HepG2 (cell line): ENCODE results near the gene SOS2. TPM values are rescaled to one million over a fixed set of nuclear protein-coding genes. Genes with fewer than 3 reads are reported as not detected.

ENCODE experiments used
- ATAC-seq: fragments of 200-7000 bp; cut with Tn5 transposase; 3 replicates; pipeline ENCODE4 v1.9.1; 2020; ENCODE audit warnings: mild to moderate bottlenecking, moderate library complexity
- BruUV-seq: library from RNA; stranded (reverse); fragments of 400-500 nt; replicated peaks from 2 replicates; lab custom pipeline; 2021; lab: Mats Ljungman, UMichigan
- CTCF ChIA-PET: fragments of 300-600 bp; formaldehyde crosslinking; extraction: SDS; loops from one replicate; lab custom pipeline; 2021; ENCODE audit warnings: low total read pairs, inconsistent platforms, low intra/inter-chr PET ratio; lab: Yijun Ruan, JAX
- POLR2A ChIA-PET: fragments of 350-600 bp; sonication (Branson Sonifier 250); formaldehyde crosslinking; loops from one replicate; lab custom pipeline; 2020; ENCODE audit warnings: antibody characterized with exemption, inconsistent platforms; lab: Yijun Ruan, JAX
- DNase-seq: peaks from one replicate; pipeline ENCODE4 v3.0.0-alpha.2; 2015; ENCODE audit warnings: low spot score
- FAIRE-seq: peaks from 3 replicates; lab custom pipeline; 2011; peaks lifted over from hg19 to GRCh38; lab: Jason Lieb, UNC
- H2AFZ ChIP-seq: one replicate; pipeline ENCODE4 v1.6.1; 2011; ENCODE audit warnings: low read length, inconsistent platforms
- H3K27ac ChIP-seq: fragments of 300-600 bp; 3 replicates; pipeline ENCODE4 v1.8.0; 2011; ENCODE audit warnings: mixed run types, mild to moderate bottlenecking, mixed read lengths, low read length, inconsistent platforms; ENCODE audit not compliant: insufficient read depth; ENCODE audit errors: extremely low read length
- H3K27me3 ChIP-seq, 2 experiments: fragments of 200-600 bp in 1 of 2; 2 replicates in 1 of 2; 3 replicates in 1 of 2; pipeline versions ENCODE4 v1.6.0 to v1.8.0; 2011; ENCODE audit warnings: low read length in 2 of 2, mild to moderate bottlenecking in 2 of 2, moderate library complexity in 2 of 2, inconsistent platforms in 1 of 2; ENCODE audit not compliant: insufficient read depth in 2 of 2, control insufficient read depth in 1 of 2
- H3K36me3 ChIP-seq, 2 experiments: fragments of 200-600 bp in 1 of 2; replicated peaks in 1 of 2; 2 replicates in 1 of 2; 3 replicates in 1 of 2; pipeline versions ENCODE4 v1.5.1 to v1.8.0; 2011; ENCODE audit warnings: low read length in 2 of 2, inconsistent platforms in 1 of 2; ENCODE audit not compliant: insufficient read depth in 2 of 2, control insufficient read depth in 1 of 2
- H3K4me1 ChIP-seq: 2 replicates; pipeline ENCODE4 v1.5.1; 2012; ENCODE audit warnings: low read length, inconsistent platforms; ENCODE audit not compliant: insufficient read depth
- H3K4me2 ChIP-seq: 2 replicates; pipeline ENCODE4 v1.6.0; 2011; ENCODE audit warnings: low read depth, low read length, inconsistent platforms
- H3K4me3 ChIP-seq, 3 experiments: fragments of 200-600 bp in 1 of 3; sonication (generic), shearing (Covaris generic) in 1 of 3; replicated peaks in 1 of 3; 2 replicates each; pipeline ENCODE4 v1.5.1; 2011 to 2016; ENCODE audit warnings: low read length in 3 of 3, inconsistent platforms in 2 of 3, low read depth in 2 of 3, mild to moderate bottlenecking in 2 of 3, control low read depth in 1 of 3, mixed read lengths in 1 of 3; ENCODE audit not compliant: insufficient read depth in 1 of 3
- H3K79me2 ChIP-seq: one replicate; pipeline ENCODE4 v1.6.1; 2011; ENCODE audit warnings: low read length, inconsistent platforms; ENCODE audit not compliant: insufficient read depth
- H3K9ac ChIP-seq: 2 replicates; pipeline ENCODE4 v1.6.0; 2011; ENCODE audit warnings: mild to moderate bottlenecking, low read depth, low read length, inconsistent platforms; ENCODE audit not compliant: insufficient read depth
- H3K9me3 ChIP-seq: 2 replicates; pipeline ENCODE4 v1.5.1; 2012; ENCODE audit warnings: mild to moderate bottlenecking, low read length
- H4K20me1 ChIP-seq: 2 replicates; pipeline ENCODE4 v1.6.0; 2011; ENCODE audit warnings: inconsistent platforms, mild to moderate bottlenecking, low read length, moderate library complexity; ENCODE audit not compliant: insufficient read depth
- EHMT2 ChIP-seq: fragments of 200-600 bp; sonication (generic); IDR thresholded peaks from 2 replicates; pipeline ENCODE4 v1.7.0; 2017; ENCODE audit warnings: antibody characterized with exemption, low read depth, low read length, borderline replicate concordance
- MTA1 ChIP-seq: sonication (generic); formaldehyde crosslinking; IDR thresholded peaks from 2 replicates; pipeline ENCODE4 v1.4.0; 2020; ENCODE audit warnings: missing genetic modification reagents, mild to moderate bottlenecking, borderline replicate concordance
- RARA ChIP-seq: IDR thresholded peaks from 2 replicates; pipeline ENCODE4 v1.6.1; 2016; ENCODE audit warnings: missing genetic modification reagents, missing compliant biosample characterization
- REXO4 ChIP-seq: sonication (generic); formaldehyde crosslinking; IDR thresholded peaks from 2 replicates; pipeline ENCODE4 v1.8.0; 2022; ENCODE audit warnings: missing genetic modification reagents, mild to moderate bottlenecking, borderline replicate concordance
- SALL1 ChIP-seq: sonication (generic); formaldehyde crosslinking; IDR thresholded peaks from 2 replicates; pipeline ENCODE4 v1.8.0; 2022; ENCODE audit warnings: mild to moderate bottlenecking, missing genetic modification reagents
- SMC3 ChIP-seq: IDR thresholded peaks from 2 replicates; pipeline ENCODE4 v1.6.1; 2011; ENCODE audit warnings: low read length, improper control_type of control experiment
- ZBTB38 ChIP-seq: sonication (generic); formaldehyde crosslinking; IDR thresholded peaks from 2 replicates; pipeline ENCODE4 v1.5.1; 2020; ENCODE audit warnings: mild to moderate bottlenecking, missing genetic modification reagents
- ZNF121 ChIP-seq: sonication (generic); formaldehyde crosslinking; IDR thresholded peaks from 2 replicates; pipeline ENCODE4 v1.5.0; 2020; ENCODE audit warnings: mild to moderate bottlenecking, missing genetic modification reagents
- ZNF644 ChIP-seq: IDR thresholded peaks from 2 replicates; pipeline ENCODE4 v1.6.1; 2016; ENCODE audit warnings: low read depth
- ZSCAN30 ChIP-seq: sonication (generic); formaldehyde crosslinking; IDR thresholded peaks from 2 replicates; pipeline ENCODE4 v1.5.0; 2020; ENCODE audit warnings: mild to moderate bottlenecking, missing genetic modification reagents
- WGBS: methylation state at CpG from one replicate; pipeline ENCODE4 v1.1.6; 2017; ENCODE audit warnings: low lambda C conversion rate; 5-methylcytosine and 5-hydroxymethylcytosine counted together
- in situ Hi-C: cut with HindIII; loops from 2 replicates; pipeline ENCODE4 v1.10.0; 2017; ENCODE audit warnings: low pct_unique_long_range_greater_than_20kb; ENCODE audit not compliant: extremely low pct_ligation_motif_present
- intact Hi-C: fragments of 100-400 bp; cut with micrococcal nuclease; formaldehyde crosslinking; loops from one replicate; pipeline ENCODE4 v1.10.0; 2022; ENCODE audit not compliant: unreplicated experiment
- polyA plus RNA-seq, 8 experiments: library from polyadenylated mRNA; depleted of rRNA in 3 of 8; stranded (reverse) in 7 of 8; unstranded in 1 of 8; fragments of >200 nt; fragmentation: Illumina TruSeq in 4 of 8; extraction: Trizol in 4 of 8; gene quantifications; 2 replicates each; pipeline versions ENCODE4 v1.2.1 to v1.2.3, GENCODE V29; 2011 to 2016; ENCODE audit warnings: low read depth in 4 of 8, missing spikeins in 1 of 8, mixed read lengths in 1 of 8; ENCODE audit not compliant: insufficient read depth in 1 of 8
- total RNA-seq, 5 experiments: library from RNA; depleted of rRNA; stranded (reverse); fragments of >200 nt; fragmentation: Illumina TruSeq; extraction: Trizol; gene quantifications; 2 replicates each; pipeline ENCODE4 v1.2.3, GENCODE V29; 2016; ENCODE audit warnings: low read depth in 1 of 5
- TF ChIP-seq, protein P1 (sequence below): IDR thresholded peaks from 2 replicates; pipeline ENCODE4 v1.6.1; 2016; ENCODE audit warnings: low read depth, control low read depth
- TF ChIP-seq, protein P2 (sequence below): sonication (generic); formaldehyde crosslinking; IDR thresholded peaks from 2 replicates; pipeline ENCODE4 v1.5.1; 2020; ENCODE audit warnings: missing genetic modification reagents, mild to moderate bottlenecking, borderline replicate concordance
- TF ChIP-seq, protein P3 (sequence below): sonication (generic); formaldehyde crosslinking; IDR thresholded peaks from 2 replicates; pipeline ENCODE4 v1.8.1; 2023; ENCODE audit warnings: mild to moderate bottlenecking, missing genetic modification reagents
- TF ChIP-seq, protein P4 (sequence below), 2 experiments: IDR thresholded peaks; 2 replicates each; pipeline ENCODE4 v1.6.1; 2011 to 2012; ENCODE audit warnings: low read length in 2 of 2, borderline replicate concordance in 1 of 2, low read depth in 1 of 2, mild to moderate bottlenecking in 1 of 2, moderate library complexity in 1 of 2

Gene SOS2
- total and polyA plus RNA-seq, 2 of the 13 experiments (the other 11 are each of a cell fraction or from before 2014, with no cell fraction given): 9.3 to 12.1 TPM

DNA sequence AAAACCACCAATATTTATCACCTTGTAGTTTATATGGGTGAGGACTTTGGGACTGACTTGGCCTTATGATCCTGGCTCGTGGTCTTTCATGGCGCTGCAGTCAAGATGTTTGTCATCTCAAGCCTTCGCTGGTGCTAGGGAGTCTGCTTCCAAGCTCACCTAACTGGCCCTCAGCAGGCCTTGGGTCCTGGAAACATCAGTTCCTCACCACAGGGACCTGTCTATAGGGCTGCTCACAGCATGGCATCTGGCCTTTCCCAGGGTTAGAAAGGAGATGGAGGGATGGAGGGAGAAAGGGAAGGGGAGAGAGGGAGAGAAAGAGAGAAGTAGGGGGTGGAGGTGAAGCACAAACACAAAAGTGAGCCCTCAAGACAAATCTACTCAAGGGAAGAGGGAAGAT, 146.7 kb downstream of the SOS2 start (continued):
- TF ChIP-seq SALL1 (CRISPR knock-in tag) (no peak), ZBTB38 (CRISPR knock-in tag) (no peak), ZSCAN30 (no peak), EHMT2 (no peak)
- TF ChIP-seq, protein P1, sequence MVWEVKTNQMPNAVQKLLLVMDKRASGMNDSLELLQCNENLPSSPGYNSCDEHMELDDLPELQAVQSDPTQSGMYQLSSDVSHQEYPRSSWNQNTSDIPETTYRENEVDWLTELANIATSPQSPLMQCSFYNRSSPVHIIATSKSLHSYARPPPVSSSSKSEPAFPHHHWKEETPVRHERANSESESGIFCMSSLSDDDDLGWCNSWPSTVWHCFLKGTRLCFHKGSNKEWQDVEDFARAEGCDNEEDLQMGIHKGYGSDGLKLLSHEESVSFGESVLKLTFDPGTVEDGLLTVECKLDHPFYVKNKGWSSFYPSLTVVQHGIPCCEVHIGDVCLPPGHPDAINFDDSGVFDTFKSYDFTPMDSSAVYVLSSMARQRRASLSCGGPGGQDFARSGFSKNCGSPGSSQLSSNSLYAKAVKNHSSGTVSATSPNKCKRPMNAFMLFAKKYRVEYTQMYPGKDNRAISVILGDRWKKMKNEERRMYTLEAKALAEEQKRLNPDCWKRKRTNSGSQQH (CRISPR knock-in tag): no peak

DNA sequence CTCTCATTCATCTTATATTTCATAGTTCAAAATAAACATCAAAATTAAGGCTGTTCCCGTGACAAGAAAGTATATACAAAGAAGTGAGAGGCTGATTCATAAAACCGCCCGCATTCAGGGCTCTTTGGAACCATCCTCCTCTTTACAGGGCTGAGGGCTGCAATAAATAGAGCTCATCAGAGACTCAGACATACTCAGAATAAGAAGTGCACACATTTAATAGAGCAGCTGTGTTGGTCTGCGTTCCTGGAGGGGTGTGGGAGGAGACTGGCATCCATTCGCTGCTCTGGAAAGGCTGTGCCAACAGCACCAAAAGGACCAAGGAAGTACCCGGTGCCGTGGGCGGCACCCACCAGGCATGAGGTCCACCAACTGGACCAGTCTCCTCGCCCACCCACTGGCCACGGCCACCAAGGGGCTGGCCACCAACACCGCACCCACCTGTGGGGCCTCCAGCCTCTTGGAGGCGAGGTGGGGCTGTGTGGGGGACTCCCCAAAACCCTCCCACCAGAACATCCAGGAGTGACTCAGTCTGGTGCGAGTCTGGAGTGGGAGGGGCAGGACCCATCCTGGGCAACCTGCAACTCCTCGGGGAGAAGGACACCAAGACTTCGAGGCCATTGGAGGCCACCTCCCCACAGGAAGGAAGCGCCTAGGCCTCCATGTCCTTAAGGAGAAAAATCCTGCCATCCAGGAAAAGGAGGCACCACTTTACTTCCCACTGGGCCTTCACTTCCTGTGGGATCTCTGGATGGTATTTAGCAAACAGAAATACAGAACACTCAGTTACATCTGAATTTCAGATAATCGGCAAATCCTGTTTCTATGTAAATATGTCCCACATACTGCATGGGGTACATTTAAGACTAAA, 147.7 kb downstream of the SOS2 start:
- no peak for FAIRE-seq
- in situ Hi-C loops (no loop called here), intact Hi-C loops (no loop called here)
- Histone ChIP-seq H4K20me1 (no peaks in the 10 kb centered on the region), H3K79me2 (no peaks in the 10 kb centered on the region), H3K9ac (no peak overlapping the region), H3K4me2 (no peak overlapping the region), H3K27ac (no peak overlapping the region), H3K4me1 (no peaks in the 10 kb centered on the region; the same call in 1 of the 2 replicates), H2AFZ (no peak overlapping the region), H3K4me3 (no peak overlapping the region), H3K27me3 (0 out of 5 replicates have a peak, but pooled peaks cover 0 to 1% of the 10 kb centered on the region in 2 experiments), H3K36me3 (no peaks in the 10 kb centered on the region), H3K9me3 (no peaks in the 10 kb centered on the region)
- CTCF ChIA-PET: no interaction called here
- POLR2A ChIA-PET: no interaction called here
- 55% methylated on average over 7 of the region's 17 CpGs for WGBS
- DNase-seq: no peak
- BruUV-seq: no TSS peak
- no peak for ATAC-seq
- TF ChIP-seq, protein P2, sequence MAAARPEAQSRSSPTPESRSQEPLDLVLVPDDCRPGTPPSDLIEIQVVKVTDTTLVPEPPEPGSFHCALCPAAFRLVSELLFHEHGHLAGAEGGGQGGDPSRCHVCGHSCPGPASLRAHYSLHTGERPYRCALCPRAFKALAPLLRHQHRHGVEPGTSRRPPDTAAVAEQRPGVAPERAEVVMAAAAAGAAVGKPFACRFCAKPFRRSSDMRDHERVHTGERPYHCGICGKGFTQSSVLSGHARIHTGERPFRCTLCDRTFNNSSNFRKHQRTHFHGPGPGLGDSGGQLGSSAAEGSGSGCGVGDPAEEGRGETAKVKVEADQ: no peak
- TF ChIP-seq ZNF121 (CRISPR knock-in tag) (no peak), RARA (CRISPR knock-in tag) (no peak), ZNF644 (CRISPR knock-in tag) (no peak), SMC3 (no peak), MTA1 (CRISPR knock-in tag) (no peak), REXO4 (CRISPR knock-in tag) (no peak)
- TF ChIP-seq, protein P3, sequence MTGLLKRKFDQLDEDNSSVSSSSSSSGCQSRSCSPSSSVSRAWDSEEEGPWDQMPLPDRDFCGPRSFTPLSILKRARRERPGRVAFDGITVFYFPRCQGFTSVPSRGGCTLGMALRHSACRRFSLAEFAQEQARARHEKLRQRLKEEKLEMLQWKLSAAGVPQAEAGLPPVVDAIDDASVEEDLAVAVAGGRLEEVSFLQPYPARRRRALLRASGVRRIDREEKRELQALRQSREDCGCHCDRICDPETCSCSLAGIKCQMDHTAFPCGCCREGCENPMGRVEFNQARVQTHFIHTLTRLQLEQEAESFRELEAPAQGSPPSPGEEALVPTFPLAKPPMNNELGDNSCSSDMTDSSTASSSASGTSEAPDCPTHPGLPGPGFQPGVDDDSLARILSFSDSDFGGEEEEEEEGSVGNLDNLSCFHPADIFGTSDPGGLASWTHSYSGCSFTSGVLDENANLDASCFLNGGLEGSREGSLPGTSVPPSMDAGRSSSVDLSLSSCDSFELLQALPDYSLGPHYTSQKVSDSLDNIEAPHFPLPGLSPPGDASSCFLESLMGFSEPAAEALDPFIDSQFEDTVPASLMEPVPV (CRISPR knock-in tag): no peak
- TF ChIP-seq, protein P4, sequence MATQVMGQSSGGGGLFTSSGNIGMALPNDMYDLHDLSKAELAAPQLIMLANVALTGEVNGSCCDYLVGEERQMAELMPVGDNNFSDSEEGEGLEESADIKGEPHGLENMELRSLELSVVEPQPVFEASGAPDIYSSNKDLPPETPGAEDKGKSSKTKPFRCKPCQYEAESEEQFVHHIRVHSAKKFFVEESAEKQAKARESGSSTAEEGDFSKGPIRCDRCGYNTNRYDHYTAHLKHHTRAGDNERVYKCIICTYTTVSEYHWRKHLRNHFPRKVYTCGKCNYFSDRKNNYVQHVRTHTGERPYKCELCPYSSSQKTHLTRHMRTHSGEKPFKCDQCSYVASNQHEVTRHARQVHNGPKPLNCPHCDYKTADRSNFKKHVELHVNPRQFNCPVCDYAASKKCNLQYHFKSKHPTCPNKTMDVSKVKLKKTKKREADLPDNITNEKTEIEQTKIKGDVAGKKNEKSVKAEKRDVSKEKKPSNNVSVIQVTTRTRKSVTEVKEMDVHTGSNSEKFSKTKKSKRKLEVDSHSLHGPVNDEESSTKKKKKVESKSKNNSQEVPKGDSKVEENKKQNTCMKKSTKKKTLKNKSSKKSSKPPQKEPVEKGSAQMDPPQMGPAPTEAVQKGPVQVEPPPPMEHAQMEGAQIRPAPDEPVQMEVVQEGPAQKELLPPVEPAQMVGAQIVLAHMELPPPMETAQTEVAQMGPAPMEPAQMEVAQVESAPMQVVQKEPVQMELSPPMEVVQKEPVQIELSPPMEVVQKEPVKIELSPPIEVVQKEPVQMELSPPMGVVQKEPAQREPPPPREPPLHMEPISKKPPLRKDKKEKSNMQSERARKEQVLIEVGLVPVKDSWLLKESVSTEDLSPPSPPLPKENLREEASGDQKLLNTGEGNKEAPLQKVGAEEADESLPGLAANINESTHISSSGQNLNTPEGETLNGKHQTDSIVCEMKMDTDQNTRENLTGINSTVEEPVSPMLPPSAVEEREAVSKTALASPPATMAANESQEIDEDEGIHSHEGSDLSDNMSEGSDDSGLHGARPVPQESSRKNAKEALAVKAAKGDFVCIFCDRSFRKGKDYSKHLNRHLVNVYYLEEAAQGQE (IDR thresholded peaks at IDR 0.05; ENCODE audit: borderline replicate concordance in 1 of 2, low read depth in 1 of 2, low read length in 2 of 2): no peak
